Measurements from ENCODE around the gene GRXCR2.

GRCh38 chr5:145856285-145856818, 16.5 kb downstream of the GRXCR2 start:
- TF ChIP-seq ZNF274 (IDR thresholded peaks at IDR 0.05; ENCODE audit: low read depth, low read length) (no peak), YY1 (IDR thresholded peaks at IDR 0.05; ENCODE audit: insufficient read depth, insufficient read length) (no peak), SUZ12 (IDR thresholded peaks at IDR 0.05; ENCODE audit: extremely low read depth, insufficient read depth, insufficient read length) (no peak)

All from NT2/D1 (cell line).